Neutrophil (primary cell): ENCODE measurements around the gene PRIMPOL.
"Not testable (repeated sequence)": the region's sequence is repeated elsewhere in the genome, so short reads cannot be mapped to it uniquely, and the experiment has no call there.

ENCODE experiments used
- H3K27ac ChIP-seq: fragments of 200-600 bp; sonication (generic); 2 replicates; pipeline ENCODE4 v1.5.1; 2016; ENCODE audit warnings: mild to moderate bottlenecking, moderate library complexity
- H3K27me3 ChIP-seq: fragments of 200-600 bp; sonication (generic); 2 replicates; pipeline ENCODE4 v1.6.0; 2016; ENCODE audit warnings: mild to moderate bottlenecking
- H3K36me3 ChIP-seq: fragments of 200-600 bp; sonication (generic); 2 replicates; pipeline ENCODE4 v1.5.1; 2017
- H3K4me1 ChIP-seq, 2 experiments: fragments of 200-600 bp in 1 of 2; sonication (generic) in 1 of 2; 1 replicate in 1 of 2; 2 replicates in 1 of 2; pipeline versions ENCODE4 v1.5.1 to v1.6.1; 2013 to 2016; ENCODE audit warnings: low read depth in 1 of 2, low read length in 1 of 2, mild to moderate bottlenecking in 1 of 2, moderate library complexity in 1 of 2; ENCODE audit not compliant: control insufficient read depth in 1 of 2, insufficient read depth in 1 of 2
- H3K4me3 ChIP-seq, 2 experiments: fragments of 200-600 bp in 1 of 2; sonication (generic) in 1 of 2; 1 replicate in 1 of 2; 2 replicates in 1 of 2; pipeline ENCODE4 v1.5.1; 2013 to 2016; ENCODE audit warnings: low read depth in 1 of 2, low read length in 1 of 2, mild to moderate bottlenecking in 1 of 2, moderate library complexity in 1 of 2
- H3K9me3 ChIP-seq: fragments of 200-600 bp; sonication (generic); 2 replicates; pipeline ENCODE4 v1.5.1; 2016
- TF ChIP-seq, protein P1 (sequence below): fragments of 200-600 bp; sonication (generic); IDR thresholded peaks from 2 replicates; pipeline ENCODE4 v1.5.1; 2016; ENCODE audit warnings: antibody characterized with exemption

The PRIMPOL gene, protein sequence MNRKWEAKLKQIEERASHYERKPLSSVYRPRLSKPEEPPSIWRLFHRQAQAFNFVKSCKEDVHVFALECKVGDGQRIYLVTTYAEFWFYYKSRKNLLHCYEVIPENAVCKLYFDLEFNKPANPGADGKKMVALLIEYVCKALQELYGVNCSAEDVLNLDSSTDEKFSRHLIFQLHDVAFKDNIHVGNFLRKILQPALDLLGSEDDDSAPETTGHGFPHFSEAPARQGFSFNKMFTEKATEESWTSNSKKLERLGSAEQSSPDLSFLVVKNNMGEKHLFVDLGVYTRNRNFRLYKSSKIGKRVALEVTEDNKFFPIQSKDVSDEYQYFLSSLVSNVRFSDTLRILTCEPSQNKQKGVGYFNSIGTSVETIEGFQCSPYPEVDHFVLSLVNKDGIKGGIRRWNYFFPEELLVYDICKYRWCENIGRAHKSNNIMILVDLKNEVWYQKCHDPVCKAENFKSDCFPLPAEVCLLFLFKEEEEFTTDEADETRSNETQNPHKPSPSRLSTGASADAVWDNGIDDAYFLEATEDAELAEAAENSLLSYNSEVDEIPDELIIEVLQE

DNA sequence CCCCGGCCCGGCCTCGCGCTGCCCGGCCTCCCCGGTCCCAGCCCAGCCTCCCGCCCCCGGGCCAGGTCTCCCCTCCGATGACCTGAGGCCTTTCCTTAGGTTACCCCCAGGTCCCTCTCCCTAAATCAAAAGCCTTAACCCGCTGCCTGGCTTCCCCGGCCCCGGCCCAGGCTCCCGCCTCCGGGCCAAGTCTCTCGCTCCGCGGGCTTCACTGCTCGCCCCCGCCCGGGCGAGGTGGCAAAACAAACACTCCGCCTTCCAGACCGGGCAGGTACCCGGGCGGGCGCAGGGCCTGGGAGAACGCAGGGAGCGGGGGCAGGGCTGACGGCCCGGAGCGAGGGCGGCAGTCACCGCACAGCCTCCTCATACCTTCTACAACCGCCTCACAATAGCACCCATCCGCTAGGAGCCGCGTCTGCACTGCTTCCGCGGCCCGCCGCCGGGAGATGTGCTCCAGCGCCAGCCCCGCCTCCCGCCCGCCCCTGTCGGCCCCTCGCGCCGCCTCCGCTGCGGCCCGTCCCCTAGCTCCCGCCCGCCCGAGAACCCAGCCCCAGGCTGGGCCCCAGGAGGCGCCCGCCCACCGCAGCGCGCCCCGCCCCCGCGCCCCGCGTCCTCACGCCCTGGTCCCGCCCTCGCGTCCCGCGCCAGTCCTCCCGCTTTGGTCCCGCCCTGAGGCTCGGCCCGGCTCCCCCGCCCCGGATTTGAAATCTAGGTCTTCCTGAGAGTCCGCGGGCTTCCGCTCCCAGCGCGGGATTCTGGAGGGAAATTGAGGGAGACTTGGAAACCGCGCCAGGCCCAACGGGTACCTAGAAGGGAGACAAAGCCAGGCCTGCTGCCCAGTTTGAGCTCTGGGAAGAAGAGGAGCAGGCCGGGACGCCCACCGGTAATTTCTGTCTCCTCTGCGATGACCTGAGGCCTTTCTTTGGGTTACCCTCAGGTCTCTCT lies at the start of gene PRIMPOL, which contains the start of gene CASP3:
Gene PRIMPOL (plus strand): TSS at position 713 of the 945 bp plus-strand sequence. CDS start 7,403 bp downstream, outside the sequence.
Gene CASP3 (minus strand): TSS at position 422 of the 945 bp plus-strand sequence. CDS start 10,994 bp downstream, outside the sequence.
- TF ChIP-seq, protein P1, sequence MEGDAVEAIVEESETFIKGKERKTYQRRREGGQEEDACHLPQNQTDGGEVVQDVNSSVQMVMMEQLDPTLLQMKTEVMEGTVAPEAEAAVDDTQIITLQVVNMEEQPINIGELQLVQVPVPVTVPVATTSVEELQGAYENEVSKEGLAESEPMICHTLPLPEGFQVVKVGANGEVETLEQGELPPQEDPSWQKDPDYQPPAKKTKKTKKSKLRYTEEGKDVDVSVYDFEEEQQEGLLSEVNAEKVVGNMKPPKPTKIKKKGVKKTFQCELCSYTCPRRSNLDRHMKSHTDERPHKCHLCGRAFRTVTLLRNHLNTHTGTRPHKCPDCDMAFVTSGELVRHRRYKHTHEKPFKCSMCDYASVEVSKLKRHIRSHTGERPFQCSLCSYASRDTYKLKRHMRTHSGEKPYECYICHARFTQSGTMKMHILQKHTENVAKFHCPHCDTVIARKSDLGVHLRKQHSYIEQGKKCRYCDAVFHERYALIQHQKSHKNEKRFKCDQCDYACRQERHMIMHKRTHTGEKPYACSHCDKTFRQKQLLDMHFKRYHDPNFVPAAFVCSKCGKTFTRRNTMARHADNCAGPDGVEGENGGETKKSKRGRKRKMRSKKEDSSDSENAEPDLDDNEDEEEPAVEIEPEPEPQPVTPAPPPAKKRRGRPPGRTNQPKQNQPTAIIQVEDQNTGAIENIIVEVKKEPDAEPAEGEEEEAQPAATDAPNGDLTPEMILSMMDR, result peak; percentile 85
- Histone ChIP-seq H3K4me3 (peak within 1 kb of the TSS; percentile 85 to 93), H3K9me3 (no peaks in the 10 kb centered on the region), H3K27ac (peak within 1 kb of the TSS; percentile 97), H3K36me3 (peaks cover 17% of the 10 kb centered on the region), H3K4me1 (peaks cover 26 to 36% of the 10 kb centered on the region in 2 experiments), H3K27me3 (no peaks in the 10 kb centered on the region)

DNA sequence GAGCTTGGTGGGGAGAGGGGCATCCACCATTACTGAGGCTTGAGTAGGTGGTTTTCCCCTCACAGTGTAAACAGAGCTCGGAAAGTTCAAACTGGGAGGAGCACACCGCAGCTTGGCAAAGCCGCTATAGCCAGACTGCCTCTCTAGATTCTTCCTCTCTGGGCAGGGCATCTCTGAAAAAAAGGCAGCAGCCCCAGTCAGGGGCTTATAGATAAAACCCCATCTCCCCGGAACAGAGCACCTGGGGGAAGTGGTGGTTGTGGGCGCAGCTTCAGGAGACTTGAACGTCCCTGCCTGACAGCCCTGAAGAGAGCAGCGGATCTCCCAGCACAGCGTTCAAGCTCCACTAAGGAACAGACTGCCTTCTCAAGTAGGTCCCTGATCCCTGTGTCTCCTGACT lies 48.6 kb upstream of the PRIMPOL start:
- H3K27ac ChIP-seq, result not testable (repeated sequence)

DNA sequence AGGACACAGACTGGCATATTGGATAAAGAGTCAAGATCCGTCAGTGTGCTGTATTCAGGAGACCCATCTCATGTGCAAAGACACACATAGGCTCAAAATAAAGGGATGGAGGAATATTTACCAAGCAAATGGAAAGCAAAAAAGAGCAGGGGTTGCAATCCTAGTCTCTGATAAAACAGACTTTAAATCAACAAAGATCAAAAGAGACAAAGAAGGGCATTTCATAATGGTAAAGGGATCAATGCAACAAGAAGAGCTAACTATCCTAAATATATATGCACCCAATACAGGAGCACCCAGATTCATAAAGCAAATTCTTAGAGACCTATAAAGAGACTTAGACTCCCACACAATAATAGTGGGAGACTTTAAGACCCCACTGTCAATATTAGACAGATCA lies 46.7 kb upstream of the PRIMPOL start:
- H3K27ac ChIP-seq, H3K9me3 ChIP-seq, H3K27me3 ChIP-seq, H3K36me3 ChIP-seq, H3K4me3 ChIP-seq, H3K4me1 ChIP-seq: not testable (repeated sequence)

More for the DNA sequence above, 48.6 kb upstream of the PRIMPOL start:
- H3K27me3 ChIP-seq, H3K4me1 ChIP-seq, H3K4me3 ChIP-seq, H3K9me3 ChIP-seq, H3K36me3 ChIP-seq: not testable (repeated sequence)

DNA sequence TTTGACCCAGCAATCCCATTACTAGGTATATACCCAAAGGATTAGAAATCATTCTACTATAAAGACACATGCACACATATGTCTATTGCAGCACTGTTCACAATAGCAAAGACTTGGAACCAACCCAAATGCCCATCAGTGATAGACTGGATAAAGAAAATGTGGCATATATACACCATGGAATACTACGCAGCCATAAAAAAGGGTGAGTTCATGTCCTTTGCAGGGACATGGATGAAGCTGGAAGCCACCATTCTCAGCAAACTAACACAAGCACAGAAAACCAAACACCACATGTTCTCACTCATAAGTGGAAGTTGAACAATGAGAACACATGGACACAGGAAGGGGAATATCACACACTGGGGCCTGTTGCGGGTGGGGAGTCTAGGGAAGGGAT lies 42.1 kb upstream of the PRIMPOL start:
- not testable (repeated sequence) for H3K27ac ChIP-seq, H3K4me1 ChIP-seq, H3K36me3 ChIP-seq

DNA sequence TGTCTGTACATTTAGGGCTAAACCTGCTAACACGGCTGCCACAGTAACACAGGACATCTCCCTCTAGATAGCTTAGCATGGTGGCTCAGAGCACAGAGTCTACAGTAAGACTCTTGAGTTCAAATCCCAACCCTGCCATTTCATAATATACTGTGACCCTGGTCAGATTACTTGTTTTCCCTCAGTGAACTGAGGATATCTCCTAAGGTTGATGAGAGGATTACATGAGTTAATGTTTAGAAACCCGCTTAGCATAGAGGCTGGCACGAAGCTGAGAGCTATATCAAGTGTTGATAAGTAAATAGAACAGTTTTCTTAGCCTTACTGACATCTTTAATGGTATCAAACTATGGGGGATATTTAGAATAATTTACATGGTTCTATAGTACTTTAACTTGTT lies 37.5 kb upstream of the PRIMPOL start:
- no peaks in the 10 kb centered on the region for H3K36me3 ChIP-seq
- H3K9me3 ChIP-seq, result no peaks in the 10 kb centered on the region
- H3K4me3 ChIP-seq, result no peak overlapping the region
- H3K27ac ChIP-seq, result no peak overlapping the region
- TF ChIP-seq, protein P1, result no peak
- H3K27me3 ChIP-seq, result no peaks in the 10 kb centered on the region
- no peaks in the 10 kb centered on the region for H3K4me1 ChIP-seq

More for the DNA sequence above, 42.1 kb upstream of the PRIMPOL start:
- H3K9me3 ChIP-seq, H3K27me3 ChIP-seq, H3K4me3 ChIP-seq: not testable (repeated sequence)

DNA sequence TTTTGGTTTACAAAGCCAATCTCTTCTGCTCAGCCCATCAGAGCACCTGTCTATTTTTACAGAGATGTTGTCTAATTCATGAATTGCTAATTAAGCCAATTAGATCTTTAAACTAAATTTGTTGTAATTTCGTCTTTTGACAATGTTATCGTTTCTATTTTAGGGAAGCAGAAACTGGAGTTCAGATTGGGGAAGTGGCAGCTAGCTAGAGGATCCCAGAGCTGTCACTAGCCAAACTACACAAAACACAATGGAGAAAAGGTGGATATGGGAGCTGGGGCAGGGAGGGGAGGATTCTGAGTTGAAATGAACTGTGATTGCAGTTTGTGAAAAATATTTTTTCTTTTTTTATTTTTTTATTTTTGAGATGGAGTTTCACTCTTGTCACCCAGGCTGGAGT lies 36.1 kb upstream of the PRIMPOL start:
- Histone ChIP-seq H3K4me3 (no peak overlapping the region), H3K27ac (no peak overlapping the region), H3K4me1 (no peaks in the 10 kb centered on the region), H3K36me3 (no peaks in the 10 kb centered on the region), H3K27me3 (no peaks in the 10 kb centered on the region), H3K9me3 (no peaks in the 10 kb centered on the region)
- TF ChIP-seq, protein P1, result no peak
